Activated CD4-positive, alpha-beta T cell treated with anti-CD3 and anti-CD28 coated beads, Interleukin-2, amount 50 U/mL, for 24 hours (primary cell): ENCODE measurements around the gene MPPED1.

Experiments
- DNase-seq, 2 donors: peaks; one replicate each; pipeline ENCODE4 v3.0.0-alpha.2; 2020; ENCODE audit warnings: low read depth in 1 of 2, low spot score in 1 of 2

MPPED1 gene

GRCh38 chr22:43491177-43491576 is 79.4 kb downstream of the MPPED1 start:
- no peak for DNase-seq

- no peak for DNase-seq
These were observed 79.9 kb downstream of the MPPED1 start for GRCh38 chr22:43491737-43492136.

- DNase-seq: no peak
These were observed 81.5 kb downstream of the MPPED1 start for GRCh38 chr22:43493297-43493696.

- DNase-seq: no peak
These were observed 86.4 kb downstream of the MPPED1 start for GRCh38 chr22:43497956-43498855.

- DNase-seq: no peak
These were observed 87.0 kb downstream of the MPPED1 start for GRCh38 chr22:43498856-43499253.

GRCh38 chr22:43500792-43501785 is 89.3 kb downstream of the MPPED1 start:
- DNase-seq: no peak

- no peak for DNase-seq
These were observed 90.1 kb downstream of the MPPED1 start for GRCh38 chr22:43501878-43502277.

GRCh38 chr22:43502306-43502874 is 90.6 kb downstream of the MPPED1 start:
- no peak for DNase-seq

- DNase-seq: no peak
These were observed 92.3 kb downstream of the MPPED1 start for GRCh38 chr22:43504068-43504467.

GRCh38 chr22:43504666-43505261 is 93.0 kb downstream of the MPPED1 start:
- no peak for DNase-seq

GRCh38 chr22:43505423-43505822 is 93.6 kb downstream of the MPPED1 start:
- no peak for DNase-seq

GRCh38 chr22:43505896-43506295 is 94.1 kb downstream of the MPPED1 start:
- no peak for DNase-seq

- DNase-seq: no peak
These were observed 94.7 kb downstream of the MPPED1 start for GRCh38 chr22:43506487-43506886.

- DNase-seq: no peak
These were observed 95.4 kb downstream of the MPPED1 start for GRCh38 chr22:43507235-43507634.

GRCh38 chr22:43508489-43508888 is 96.7 kb downstream of the MPPED1 start:
- no peak for DNase-seq

GRCh38 chr22:43509337-43509736 is 97.5 kb downstream of the MPPED1 start:
- DNase-seq: no peak

GRCh38 chr22:43510281-43511070 is 98.7 kb downstream of the MPPED1 start:
- DNase-seq: no peak

- no peak for DNase-seq
These were observed 99.6 kb downstream of the MPPED1 start for GRCh38 chr22:43511276-43511910.

- no peak for DNase-seq
These were observed 100.5 kb downstream of the MPPED1 start for GRCh38 chr22:43512279-43512678.
